K562 (cell line): ENCODE measurements around the gene SCAMP5. TPM values are rescaled to one million over a fixed set of nuclear protein-coding genes. Genes with fewer than 3 reads are reported as not detected.

Experiments
- ATAC-seq: fragments of 200-7000 bp; cut with Tn5 transposase; 3 replicates; pipeline ENCODE4 v1.9.1; 2020; ENCODE audit warnings: moderate library complexity
- BruUV-seq: library from RNA; stranded (reverse); fragments of 400-500 nt; replicated peaks from 2 replicates; lab custom pipeline; 2021; lab: Mats Ljungman, UMichigan
- CTCF ChIA-PET: fragments of 300-600 bp; formaldehyde crosslinking; extraction: SDS; loops from one replicate; lab custom pipeline; 2021; ENCODE audit warnings: low intra/inter-chr PET ratio; lab: Yijun Ruan, JAX
- POLR2A ChIA-PET: fragments of 300-600, 350-650 bp; sonication (Branson Sonifier 250); formaldehyde crosslinking; extraction: SDS; loops from one replicate; lab custom pipeline; 2021; ENCODE audit warnings: antibody characterized with exemption, inconsistent platforms; lab: Yijun Ruan, JAX
- DNase-seq, 4 experiments: peaks; one replicate each; pipeline versions ENCODE4 v3.0.0 to v3.0.0-alpha.2; 2011 to 2018; ENCODE audit warnings: low spot score in 3 of 4, mixed read lengths in 3 of 4; ENCODE audit errors: extremely low read depth in 1 of 4
- FAIRE-seq: peaks from 2 replicates; lab custom pipeline; 2011; peaks lifted over from hg19 to GRCh38; lab: Jason Lieb, UNC
- H2AFZ ChIP-seq: 2 replicates; pipeline ENCODE4 v1.6.0; 2011; ENCODE audit warnings: low read depth, low read length, control low read depth, inconsistent platforms
- H3K27ac ChIP-seq: fragments of 200-600 bp; 3 replicates; pipeline ENCODE4 v1.8.0; 2011; ENCODE audit warnings: low read depth, mild to moderate bottlenecking, control low read depth, inconsistent platforms, low read length, moderate library complexity, mixed read lengths; ENCODE audit errors: extremely low read depth
- H3K27me3 ChIP-seq, 2 experiments: fragments of 300-600 bp in 1 of 2; 2 replicates in 1 of 2; 3 replicates in 1 of 2; pipeline versions ENCODE4 v1.6.0 to v1.8.0; 2011; ENCODE audit warnings: inconsistent platforms in 2 of 2, low read length in 2 of 2, mild to moderate bottlenecking in 1 of 2, mixed read lengths in 1 of 2, moderate library complexity in 1 of 2; ENCODE audit not compliant: control insufficient read depth in 2 of 2, insufficient read depth in 2 of 2
- H3K36me3 ChIP-seq: fragments of 300-600 bp; 3 replicates; pipeline ENCODE4 v1.8.0; 2011; ENCODE audit warnings: mild to moderate bottlenecking, low read length, inconsistent platforms; ENCODE audit not compliant: control insufficient read depth, insufficient read depth
- H3K4me1 ChIP-seq, 2 experiments: fragments of 200-600 bp in 1 of 2; replicated peaks in 1 of 2; 2 replicates in 1 of 2; 3 replicates in 1 of 2; pipeline versions ENCODE4 v1.5.1 to v1.8.0; 2011; ENCODE audit warnings: inconsistent platforms in 2 of 2, low read length in 2 of 2, mild to moderate bottlenecking in 1 of 2, mixed read lengths in 1 of 2, moderate library complexity in 1 of 2; ENCODE audit not compliant: control insufficient read depth in 2 of 2, insufficient read depth in 2 of 2
- H3K4me2 ChIP-seq: 2 replicates; pipeline ENCODE4 v1.6.1; 2011; ENCODE audit warnings: low read length, control low read depth, inconsistent platforms, mixed read lengths; ENCODE audit not compliant: insufficient read depth
- H3K4me3 ChIP-seq: fragments of 200-600 bp; sonication (generic), shearing (Covaris generic); 2 replicates; pipeline ENCODE4 v1.5.1; 2016; ENCODE audit warnings: control low read depth, inconsistent platforms
- H3K79me2 ChIP-seq: fragments of 200-600 bp; 3 replicates; pipeline ENCODE4 v1.8.0; 2011; ENCODE audit warnings: low read length, inconsistent platforms; ENCODE audit not compliant: control insufficient read depth, insufficient read depth
- H3K9ac ChIP-seq, 2 experiments: 2 replicates each; pipeline versions ENCODE4 v1.6.0 to v1.6.1; 2011; ENCODE audit warnings: low read depth in 2 of 2, low read length in 2 of 2, control low read depth in 1 of 2, inconsistent platforms in 1 of 2, mild to moderate bottlenecking in 1 of 2, mixed read lengths in 1 of 2; ENCODE audit not compliant: insufficient read depth in 1 of 2
- H3K9me1 ChIP-seq: one replicate; pipeline ENCODE4 v1.6.0; 2011; ENCODE audit warnings: inconsistent platforms, mild to moderate bottlenecking, low read length, moderate library complexity; ENCODE audit not compliant: control insufficient read depth, insufficient read depth
- H3K9me3 ChIP-seq: replicated peaks from 2 replicates; pipeline ENCODE4 v1.5.1; 2011; ENCODE audit warnings: low read depth, low read length, inconsistent platforms; ENCODE audit not compliant: control insufficient read depth, insufficient read depth
- H4K20me1 ChIP-seq: replicated peaks from 2 replicates; pipeline ENCODE4 v1.6.1; 2011; ENCODE audit warnings: low read length, inconsistent platforms, mixed read lengths; ENCODE audit not compliant: control insufficient read depth, insufficient read depth
- BCOR ChIP-seq: fragments of 450-650 bp; IDR thresholded peaks from 2 replicates; pipeline ENCODE4 v1.6.1; 2016
- L3MBTL2 ChIP-seq: fragments of 450-650 bp; IDR thresholded peaks from 2 replicates; pipeline ENCODE4 v1.6.1; 2016; ENCODE audit warnings: mild to moderate bottlenecking, moderate library complexity
- MEIS2 ChIP-seq: fragments of 450-650 bp; IDR thresholded peaks from 2 replicates; pipeline ENCODE4 v1.6.1; 2014; ENCODE audit warnings: mild to moderate bottlenecking; ENCODE audit not compliant: partially characterized antibody
- RBM25 ChIP-seq: fragments of 200-400 bp; formaldehyde crosslinking; IDR thresholded peaks from 2 replicates; pipeline ENCODE4 v1.6.1; 2018; ENCODE audit warnings: low read length, low read depth, moderate library complexity; ENCODE audit not compliant: severe bottlenecking
- ZEB2 ChIP-seq: fragments of 450-650 bp; IDR thresholded peaks from 2 replicates; pipeline ENCODE4 v1.6.1; 2016
- ZZZ3 ChIP-seq: fragments of 450-650 bp; IDR thresholded peaks from 2 replicates; pipeline ENCODE4 v1.6.1; 2016; ENCODE audit warnings: antibody characterized with exemption, mild to moderate bottlenecking, moderate library complexity
- in situ Hi-C: fragments of 300-500 bp; cut with MboI; formaldehyde crosslinking; loops from 4 replicates; pipeline ENCODE4 v1.15.0; 2018; ENCODE audit warnings: inconsistent platforms, mixed read lengths
- intact Hi-C: fragments of 100-400 bp; cut with micrococcal nuclease; formaldehyde crosslinking; loops from 2 replicates; pipeline ENCODE4 v1.14.2; 2022
- polyA plus RNA-seq, 8 experiments: library from polyadenylated mRNA; depleted of rRNA in 4 of 8; stranded (reverse) in 5 of 8; unstranded in 3 of 8; fragments of >200 nt; fragmentation: Nextera tagmentation in 2 of 8; fragmentation: Illumina TruSeq in 1 of 8; extraction: Ambion mirVana in 2 of 8; extraction: Trizol in 1 of 8; gene quantifications; 2 replicates each; pipeline versions ENCODE4 v1.2.1 to v1.2.3, GENCODE V29; 2011 to 2014; ENCODE audit warnings: inconsistent platforms in 1 of 8, missing spikeins in 1 of 8
- total RNA-seq, 7 experiments: library from RNA; depleted of rRNA in 6 of 7; stranded (reverse); fragments of >200 nt in 6 of 7; fragmentation: Illumina TruSeq in 2 of 7; extraction: Trizol in 2 of 7; gene quantifications; 2 replicates each; pipeline versions ENCODE4 v1.2.1 to v1.2.3, GENCODE V29; 2011 to 2021; ENCODE audit warnings: low replicate concordance in 1 of 7
- TF ChIP-seq, protein P1 (sequence below): sonication (generic); IDR thresholded peaks from 2 replicates; pipeline ENCODE4 v1.6.1; 2016

SCAMP5 gene
- total and polyA plus RNA-seq, 9 of the 15 experiments (the other 6 are each of a cell fraction or from before 2014, with no cell fraction given) = 0.09 to 0.29 (median 0.19) TPM; not detected in 5

DNA sequence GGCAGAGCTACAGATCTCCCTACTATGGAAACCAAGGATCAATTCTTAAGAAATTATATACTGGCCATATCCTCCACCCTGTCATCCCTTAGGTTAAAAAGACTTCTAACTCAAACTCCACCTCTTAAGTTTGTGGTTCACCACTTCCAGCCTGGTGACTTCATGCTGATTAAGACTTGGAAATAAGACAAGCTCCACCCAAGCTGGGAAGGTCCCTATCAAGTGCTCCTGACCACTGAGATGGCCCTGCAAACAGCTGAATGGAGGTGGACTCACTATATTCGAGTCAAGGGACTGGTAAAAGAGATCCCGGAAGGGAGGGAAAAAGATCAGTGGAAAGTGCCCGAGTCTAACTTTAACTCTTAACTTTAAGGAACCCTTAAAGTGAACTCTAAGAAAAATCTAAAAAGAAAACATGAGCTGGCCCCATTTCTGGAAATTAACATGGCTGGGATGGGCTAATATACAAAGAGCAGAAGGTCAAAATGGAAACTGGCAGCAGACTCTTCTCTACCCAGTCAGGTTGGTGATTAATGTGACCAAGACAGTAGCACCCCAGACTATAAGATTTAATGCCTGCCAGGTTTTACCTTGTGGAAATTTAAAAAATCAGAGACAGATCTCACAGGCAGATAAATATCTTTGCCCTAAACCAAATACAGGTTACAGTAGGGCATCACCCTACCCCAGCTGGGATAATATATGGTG lies 71.9 kb downstream of the SCAMP5 start (continued):
- TF ChIP-seq MEIS2 (peak; percentile 2), L3MBTL2 (no peak)
- TF ChIP-seq, all 486 proteins: peak for 27

DNA sequence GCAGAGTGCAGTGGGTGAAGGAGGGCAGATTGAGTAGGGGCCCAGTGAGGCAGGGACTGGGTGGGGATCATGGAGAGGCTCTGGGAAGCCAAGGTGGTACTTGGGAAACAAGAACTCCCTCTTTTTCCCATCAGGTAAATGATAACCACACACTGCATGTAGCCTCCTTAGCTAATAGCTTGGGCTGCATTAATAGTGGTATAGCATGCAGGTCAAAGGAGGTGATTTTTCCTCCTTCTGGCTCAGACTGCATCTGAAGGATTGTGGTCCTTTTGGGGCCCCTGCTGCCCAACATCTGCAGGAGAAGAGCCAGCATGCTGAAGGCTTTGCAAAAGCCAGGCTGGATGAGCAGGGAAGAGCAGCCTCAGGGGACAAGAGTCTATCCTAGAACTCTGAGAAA lies 73.4 kb downstream of the SCAMP5 start:
- no peak overlapping the region for H3K9ac ChIP-seq
- ATAC-seq = no peak
- no peaks in the 10 kb centered on the region for H3K36me3 ChIP-seq
- DNase-seq = no peak
- no peak for FAIRE-seq
- H2AFZ ChIP-seq = no peak overlapping the region
- H3K9me3 ChIP-seq = no peaks in the 10 kb centered on the region
- no peaks in the 10 kb centered on the region for H3K9me1 ChIP-seq
- H3K4me2 ChIP-seq = no peak overlapping the region
- ChIA-PET POLR2A (interaction anchor here (0.8 kb wide), 1 partner anchor 10 kb away, joined by 3 read pairs; no protein-coding TSS in a partner anchor), CTCF (no interaction called here)
- intact Hi-C loops (loop anchor here (5.0 kb wide), 1 partner anchor 94 kb away; no protein-coding TSS in a partner anchor), in situ Hi-C loops (no loop called here)
- H3K4me1 ChIP-seq = peaks cover 6 to 22% of the 10 kb centered on the region in 2 experiments; a peak in 4 of 5 replicates
- BruUV-seq = no TSS peak
- no peaks in the 10 kb centered on the region for H3K79me2 ChIP-seq
- H3K27ac ChIP-seq = no peak overlapping the region
- peaks cover 10% of the 10 kb centered on the region for H4K20me1 ChIP-seq
- peaks cover 0 to 17% of the 10 kb centered on the region in 2 experiments; a peak in 2 of 5 replicates for H3K27me3 ChIP-seq
- H3K4me3 ChIP-seq = no peak overlapping the region
- TF ChIP-seq BCOR = 0 out of 2 replicates have a peak, but pooled peaks have one; percentile 31
- TF ChIP-seq RBM25 = peak; percentile 54
- TF ChIP-seq ZZZ3 = no peak
- TF ChIP-seq ZEB2 = no peak
- TF ChIP-seq, protein P1, sequence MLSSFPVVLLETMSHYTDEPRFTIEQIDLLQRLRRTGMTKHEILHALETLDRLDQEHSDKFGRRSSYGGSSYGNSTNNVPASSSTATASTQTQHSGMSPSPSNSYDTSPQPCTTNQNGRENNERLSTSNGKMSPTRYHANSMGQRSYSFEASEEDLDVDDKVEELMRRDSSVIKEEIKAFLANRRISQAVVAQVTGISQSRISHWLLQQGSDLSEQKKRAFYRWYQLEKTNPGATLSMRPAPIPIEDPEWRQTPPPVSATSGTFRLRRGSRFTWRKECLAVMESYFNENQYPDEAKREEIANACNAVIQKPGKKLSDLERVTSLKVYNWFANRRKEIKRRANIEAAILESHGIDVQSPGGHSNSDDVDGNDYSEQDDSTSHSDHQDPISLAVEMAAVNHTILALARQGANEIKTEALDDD = no peak
